Karpas-422 (cell line): Measurements from ENCODE around the gene NGEF. TPM values are rescaled to one million over a fixed set of nuclear protein-coding genes. Genes with fewer than 3 reads are reported as not detected.

Experiments used
- DNase-seq: peaks from one replicate; pipeline ENCODE4 v3.0.0-alpha.2; 2015
- H2AFZ ChIP-seq: fragments of 200-600 bp; sonication (generic); 2 replicates; pipeline ENCODE4 v1.6.1; 2014; ENCODE audit warnings: antibody characterized with exemption, low read length, mixed read lengths
- H3K27ac ChIP-seq: fragments of 200-600 bp; sonication (generic); 2 replicates; pipeline ENCODE4 v1.5.1; 2014; ENCODE audit warnings: mild to moderate bottlenecking, low read length, moderate library complexity
- H3K27me3 ChIP-seq: fragments of 200-600 bp; sonication (generic); 2 replicates; pipeline ENCODE4 v1.6.1; 2014; ENCODE audit warnings: low read length, mixed read lengths
- H3K36me3 ChIP-seq: fragments of 200-600 bp; sonication (generic); 2 replicates; pipeline ENCODE4 v1.6.1; 2014; ENCODE audit warnings: low read length, mixed read lengths; ENCODE audit not compliant: insufficient read depth
- H3K4me1 ChIP-seq: fragments of 200-600 bp; sonication (generic); 2 replicates; pipeline ENCODE4 v1.6.1; 2014; ENCODE audit warnings: mild to moderate bottlenecking, low read length, mixed read lengths
- H3K4me2 ChIP-seq: fragments of 200-600 bp; sonication (generic); 2 replicates; pipeline ENCODE4 v1.6.1; 2014; ENCODE audit warnings: low read length, low read depth, mild to moderate bottlenecking; ENCODE audit not compliant: poor library complexity, severe bottlenecking
- H3K4me3 ChIP-seq: fragments of 200-600 bp; sonication (generic); 2 replicates; pipeline ENCODE4 v1.5.1; 2014; ENCODE audit warnings: mild to moderate bottlenecking, antibody characterized with exemption, low read length, mixed read lengths
- H3K79me2 ChIP-seq: fragments of 200-600 bp; sonication (generic); 2 replicates; pipeline ENCODE4 v1.6.1; 2014; ENCODE audit warnings: mild to moderate bottlenecking, low read length, mixed read lengths
- H3K9ac ChIP-seq: fragments of 200-600 bp; sonication (generic); 2 replicates; pipeline ENCODE4 v1.6.0; 2014; ENCODE audit warnings: low read length
- H3K9me2 ChIP-seq: fragments of 200-600 bp; sonication (generic), shearing (Covaris generic); replicated peaks from 2 replicates; pipeline ENCODE4 v1.6.0; 2014; ENCODE audit warnings: mild to moderate bottlenecking, low read length, moderate library complexity; ENCODE audit not compliant: insufficient read depth
- H3K9me3 ChIP-seq: fragments of 300-700, 200-600 bp; sonication (generic); 2 replicates; pipeline ENCODE4 v1.6.1; 2014; ENCODE audit warnings: low read length, mixed read lengths
- H4K20me1 ChIP-seq: fragments of 200-600 bp; sonication (generic); 2 replicates; pipeline ENCODE4 v1.6.1; 2014; ENCODE audit warnings: mild to moderate bottlenecking, antibody characterized with exemption, low read length, low read depth; ENCODE audit not compliant: insufficient read depth
- total RNA-seq: library from RNA; depleted of rRNA; stranded (reverse); fragments of >200 nt; shearing (Covaris generic); gene quantifications from 2 replicates; pipeline ENCODE4 v1.2.3, GENCODE V29; 2014; ENCODE audit warnings: low replicate concordance

The NGEF gene
- total RNA-seq, 1 experiment from 2014 or later = not detected

GRCh38 chr2:232984451-232985207, 28.4 kb downstream of the NGEF start:
- no peaks in the 10 kb centered on the region for H3K36me3 ChIP-seq
- H3K9me3 ChIP-seq = no peaks in the 10 kb centered on the region
- no peaks in the 10 kb centered on the region for H3K27me3 ChIP-seq
- H3K9ac ChIP-seq = no peak overlapping the region
- no peaks in the 10 kb centered on the region for H4K20me1 ChIP-seq
- DNase-seq = no peak
- no peak overlapping the region for H3K4me2 ChIP-seq
- no peaks in the 10 kb centered on the region; the same call in 1 of the 2 replicates for H3K4me1 ChIP-seq
- H3K9me2 ChIP-seq = no peaks in the 10 kb centered on the region
- H3K4me3 ChIP-seq = no peak overlapping the region
- H3K79me2 ChIP-seq = no peaks in the 10 kb centered on the region
- H3K27ac ChIP-seq = no peak overlapping the region
- H2AFZ ChIP-seq = no peak overlapping the region

GRCh38 chr2:232983669-232984140, 29.4 kb downstream of the NGEF start:
- no peak overlapping the region for H3K9ac ChIP-seq
- no peak overlapping the region for H3K4me2 ChIP-seq
- H3K27me3 ChIP-seq = no peaks in the 10 kb centered on the region
- H3K4me1 ChIP-seq = peaks cover 6% of the 10 kb centered on the region
- H3K4me3 ChIP-seq = no peak overlapping the region
- peak overlapping the region; percentile 82; the same call in 1 of the 2 replicates for H2AFZ ChIP-seq
- H4K20me1 ChIP-seq = no peaks in the 10 kb centered on the region
- H3K36me3 ChIP-seq = no peaks in the 10 kb centered on the region
- no peaks in the 10 kb centered on the region for H3K79me2 ChIP-seq
- no peaks in the 10 kb centered on the region for H3K9me2 ChIP-seq
- no peak for DNase-seq
- H3K9me3 ChIP-seq = no peaks in the 10 kb centered on the region
- no peak overlapping the region for H3K27ac ChIP-seq

GRCh38 chr2:232982926-232983668, 30.0 kb downstream of the NGEF start:
- no peaks in the 10 kb centered on the region for H3K79me2 ChIP-seq
- peak overlapping the region; percentile 82; the same call in 1 of the 2 replicates for H2AFZ ChIP-seq
- H3K9me3 ChIP-seq = no peaks in the 10 kb centered on the region
- no peaks in the 10 kb centered on the region for H3K27me3 ChIP-seq
- H3K9ac ChIP-seq = no peak overlapping the region
- DNase-seq = peak; percentile 50
- H4K20me1 ChIP-seq = no peaks in the 10 kb centered on the region
- H3K27ac ChIP-seq = no peak overlapping the region
- peaks cover 11% of the 10 kb centered on the region for H3K4me1 ChIP-seq
- no peak overlapping the region for H3K4me3 ChIP-seq
- H3K4me2 ChIP-seq = no peak overlapping the region
- H3K9me2 ChIP-seq = no peaks in the 10 kb centered on the region
- H3K36me3 ChIP-seq = no peaks in the 10 kb centered on the region

GRCh38 chr2:232981767-232982360, 31.2 kb downstream of the NGEF start:
- H3K36me3 ChIP-seq = no peaks in the 10 kb centered on the region
- no peak overlapping the region for H3K27ac ChIP-seq
- no peaks in the 10 kb centered on the region for H3K9me3 ChIP-seq
- peaks cover 11% of the 10 kb centered on the region for H3K4me1 ChIP-seq
- no peak for DNase-seq
- no peaks in the 10 kb centered on the region for H4K20me1 ChIP-seq
- no peaks in the 10 kb centered on the region for H3K27me3 ChIP-seq
- no peaks in the 10 kb centered on the region for H3K9me2 ChIP-seq
- H3K4me3 ChIP-seq = no peak overlapping the region
- H2AFZ ChIP-seq = no peak overlapping the region
- H3K79me2 ChIP-seq = no peaks in the 10 kb centered on the region
- no peak overlapping the region for H3K4me2 ChIP-seq
- H3K9ac ChIP-seq = no peak overlapping the region

GRCh38 chr2:232981356-232981755, 31.7 kb downstream of the NGEF start:
- Histone ChIP-seq H3K36me3 (no peaks in the 10 kb centered on the region), H3K4me1 (peaks cover 11% of the 10 kb centered on the region), H2AFZ (no peak overlapping the region), H3K27ac (no peak overlapping the region), H3K27me3 (no peaks in the 10 kb centered on the region), H3K9ac (no peak overlapping the region), H3K4me2 (no peak overlapping the region), H3K9me3 (no peaks in the 10 kb centered on the region), H3K79me2 (no peaks in the 10 kb centered on the region), H4K20me1 (no peaks in the 10 kb centered on the region), H3K9me2 (no peaks in the 10 kb centered on the region), H3K4me3 (no peak overlapping the region)
- DNase-seq = no peak

- Histone ChIP-seq H2AFZ (no peak overlapping the region), H3K36me3 (no peaks in the 10 kb centered on the region), H3K9me2 (no peaks in the 10 kb centered on the region), H3K9me3 (no peaks in the 10 kb centered on the region), H3K9ac (no peak overlapping the region), H3K79me2 (no peaks in the 10 kb centered on the region), H3K4me3 (no peak overlapping the region), H3K4me2 (no peak overlapping the region), H3K27me3 (no peaks in the 10 kb centered on the region), H3K4me1 (peaks cover 11% of the 10 kb centered on the region), H4K20me1 (no peaks in the 10 kb centered on the region), H3K27ac (no peak overlapping the region)
- DNase-seq = no peak
Observed at GRCh38 chr2:232980683-232981082, 32.4 kb downstream of the NGEF start.

- H4K20me1 ChIP-seq = no peaks in the 10 kb centered on the region
- no peak overlapping the region for H3K27ac ChIP-seq
- H3K9me2 ChIP-seq = no peaks in the 10 kb centered on the region
- no peak overlapping the region for H3K4me3 ChIP-seq
- H3K9ac ChIP-seq = no peak overlapping the region
- no peaks in the 10 kb centered on the region for H3K79me2 ChIP-seq
- H3K36me3 ChIP-seq = no peaks in the 10 kb centered on the region
- H3K4me1 ChIP-seq = peaks cover 11% of the 10 kb centered on the region
- H3K4me2 ChIP-seq = no peak overlapping the region
- H3K9me3 ChIP-seq = no peaks in the 10 kb centered on the region
- no peak overlapping the region for H2AFZ ChIP-seq
- H3K27me3 ChIP-seq = no peaks in the 10 kb centered on the region
- no peak for DNase-seq
Observed at GRCh38 chr2:232979871-232980461, 33.1 kb downstream of the NGEF start.
